HFFc6 (cell line): Measurements from ENCODE around the gene PRDM4. TPM values are rescaled to one million over a fixed set of nuclear protein-coding genes. Genes with fewer than 3 reads are reported as not detected.

ENCODE experiments used
- DNase-seq: peaks from one replicate; pipeline ENCODE4 v3.0.0-alpha.2; 2018
- H3K27ac Mint-ChIP-seq: 2 replicates; pipeline ENCODE4 v1.8.0; 2020; ENCODE audit warnings: mild to moderate bottlenecking, mixed read lengths
- H3K27me3 Mint-ChIP-seq: 2 replicates; pipeline ENCODE4 v1.8.0; 2021; ENCODE audit warnings: mild to moderate bottlenecking, moderate library complexity, mixed read lengths; ENCODE audit not compliant: insufficient read depth
- H3K36me3 Mint-ChIP-seq: 2 replicates; pipeline ENCODE4 v1.8.0; 2021; ENCODE audit warnings: low read depth, mixed read lengths
- H3K4me1 Mint-ChIP-seq: 2 replicates; pipeline ENCODE4 v1.8.0; 2020; ENCODE audit warnings: low read depth, mixed read lengths
- H3K4me3 Mint-ChIP-seq: 2 replicates; pipeline ENCODE4 v1.8.0; 2020; ENCODE audit warnings: mild to moderate bottlenecking, moderate library complexity, mixed read lengths
- H3K9me3 Mint-ChIP-seq: 2 replicates; pipeline ENCODE4 v1.8.0; 2020; ENCODE audit warnings: mild to moderate bottlenecking, mixed read lengths
- total RNA-seq, 6 experiments: library from RNA; stranded (reverse); fragmentation: NEBNext Ultra II Directional; extraction: Animal tissue kit (Norgen Biotek cat#: 25700); gene quantifications; 2 replicates in 1 of 6; 3 replicates in 5 of 6; pipeline ENCODE4 v1.2.3, GENCODE V29; 2021
- TF ChIP-seq, protein P1 (sequence below): fragments of 200-600 bp; sonication (generic); IDR thresholded peaks from 2 replicates; pipeline ENCODE4 v1.5.0; 2021; ENCODE audit warnings: antibody characterized with exemption, mild to moderate bottlenecking

The PRDM4 gene
- total RNA-seq, 6 experiments from 2014 or later: 23.2 to 26.3 (median 24.3) TPM

GRCh38 chr12:107798580-107798979, 37.6 kb upstream of the PRDM4 start:
- no peaks in the 10 kb centered on the region; the same call in 1 of the 2 replicates for H3K27me3 Mint-ChIP-seq

DNA sequence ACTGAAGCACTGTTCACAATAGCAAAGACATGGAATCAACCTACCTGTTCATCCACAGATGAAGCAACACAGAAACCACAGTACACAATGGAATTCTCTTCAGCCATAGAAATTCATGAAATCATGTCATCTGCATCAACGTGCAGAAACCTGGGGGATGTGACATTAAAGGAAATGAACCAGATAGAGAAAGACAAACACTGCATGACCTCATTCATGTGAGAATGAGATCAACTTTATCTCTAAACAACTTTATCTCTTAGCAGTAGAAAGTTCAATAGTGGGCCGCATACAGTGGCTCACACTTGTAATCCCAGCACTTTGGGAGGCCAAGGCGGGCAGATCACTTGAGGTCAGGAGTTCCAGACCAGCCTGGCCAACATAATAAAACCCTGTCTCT, 33.5 kb upstream of the PRDM4 start:
- Mint-ChIP-seq H3K9me3 (peaks cover 4% of the 10 kb centered on the region; the same call in 1 of the 2 replicates), H3K36me3 (no peaks in the 10 kb centered on the region), H3K4me3 (no peak overlapping the region), H3K4me1 (no peaks in the 10 kb centered on the region), H3K27me3 (no peaks in the 10 kb centered on the region; the same call in 1 of the 2 replicates), H3K27ac (no peak overlapping the region)
- no peak for DNase-seq
- TF ChIP-seq, protein P1, sequence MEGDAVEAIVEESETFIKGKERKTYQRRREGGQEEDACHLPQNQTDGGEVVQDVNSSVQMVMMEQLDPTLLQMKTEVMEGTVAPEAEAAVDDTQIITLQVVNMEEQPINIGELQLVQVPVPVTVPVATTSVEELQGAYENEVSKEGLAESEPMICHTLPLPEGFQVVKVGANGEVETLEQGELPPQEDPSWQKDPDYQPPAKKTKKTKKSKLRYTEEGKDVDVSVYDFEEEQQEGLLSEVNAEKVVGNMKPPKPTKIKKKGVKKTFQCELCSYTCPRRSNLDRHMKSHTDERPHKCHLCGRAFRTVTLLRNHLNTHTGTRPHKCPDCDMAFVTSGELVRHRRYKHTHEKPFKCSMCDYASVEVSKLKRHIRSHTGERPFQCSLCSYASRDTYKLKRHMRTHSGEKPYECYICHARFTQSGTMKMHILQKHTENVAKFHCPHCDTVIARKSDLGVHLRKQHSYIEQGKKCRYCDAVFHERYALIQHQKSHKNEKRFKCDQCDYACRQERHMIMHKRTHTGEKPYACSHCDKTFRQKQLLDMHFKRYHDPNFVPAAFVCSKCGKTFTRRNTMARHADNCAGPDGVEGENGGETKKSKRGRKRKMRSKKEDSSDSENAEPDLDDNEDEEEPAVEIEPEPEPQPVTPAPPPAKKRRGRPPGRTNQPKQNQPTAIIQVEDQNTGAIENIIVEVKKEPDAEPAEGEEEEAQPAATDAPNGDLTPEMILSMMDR: no peak

More at GRCh38 chr12:107798580-107798979, 37.6 kb upstream of the PRDM4 start:
- no peaks in the 10 kb centered on the region for H3K4me1 Mint-ChIP-seq
- no peak overlapping the region for H3K27ac Mint-ChIP-seq
- TF ChIP-seq, protein P1: no peak
- no peaks in the 10 kb centered on the region for H3K9me3 Mint-ChIP-seq
- H3K4me3 Mint-ChIP-seq: no peak overlapping the region
- DNase-seq: no peak
- H3K36me3 Mint-ChIP-seq: no peaks in the 10 kb centered on the region

GRCh38 chr12:107791465-107792089, 30.6 kb upstream of the PRDM4 start:
- H3K27ac Mint-ChIP-seq: no peak overlapping the region

DNA sequence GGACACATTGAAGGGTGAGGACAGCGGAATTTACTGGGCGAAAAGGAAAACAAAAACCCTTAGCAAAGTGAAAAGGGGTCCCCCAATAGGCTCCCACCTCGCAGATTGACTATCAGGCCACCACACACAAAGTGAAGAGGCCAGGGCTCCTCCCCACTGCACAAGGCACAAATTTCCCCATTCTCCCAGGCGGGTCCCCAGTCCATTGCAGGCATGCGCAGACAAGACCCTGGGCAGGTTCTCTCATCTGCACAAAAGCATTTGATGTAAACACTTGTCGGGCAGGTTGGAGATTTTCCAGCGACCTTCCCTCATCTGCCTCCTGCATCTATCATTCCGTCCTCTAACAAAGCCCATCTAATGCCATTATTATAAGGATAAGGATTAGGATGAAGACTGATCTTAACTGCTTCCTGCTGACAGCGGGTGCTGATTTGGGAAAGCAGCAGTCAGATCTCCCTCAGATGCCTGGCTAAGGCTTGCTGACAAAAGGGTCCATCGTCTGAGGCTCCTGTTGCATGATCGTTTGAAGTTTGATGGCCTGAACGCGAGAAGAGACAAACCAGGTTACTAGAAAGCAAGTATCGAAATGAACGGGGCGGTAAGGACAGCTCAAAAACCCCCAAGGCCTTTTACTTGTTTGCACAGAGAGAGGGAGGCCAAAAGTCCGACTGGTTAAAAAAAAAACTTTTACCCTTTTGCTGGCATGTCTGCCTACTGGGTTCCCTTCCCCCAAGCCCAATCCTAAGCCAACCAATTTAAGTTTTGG, 27.9 kb upstream of the PRDM4 start:
- Mint-ChIP-seq H3K9me3 (peaks cover 4% of the 10 kb centered on the region; the same call in 1 of the 2 replicates), H3K4me1 (no peaks in the 10 kb centered on the region), H3K4me3 (no peak overlapping the region), H3K27me3 (no peaks in the 10 kb centered on the region), H3K36me3 (no peaks in the 10 kb centered on the region), H3K27ac (no peak overlapping the region)
- TF ChIP-seq, protein P1: no peak
- no peak for DNase-seq

More at GRCh38 chr12:107791465-107792089, 30.6 kb upstream of the PRDM4 start:
- no peak for DNase-seq
- no peaks in the 10 kb centered on the region for H3K36me3 Mint-ChIP-seq
- peaks cover 4% of the 10 kb centered on the region; the same call in 1 of the 2 replicates for H3K9me3 Mint-ChIP-seq
- H3K4me3 Mint-ChIP-seq: no peak overlapping the region
- no peaks in the 10 kb centered on the region for H3K27me3 Mint-ChIP-seq
- no peaks in the 10 kb centered on the region for H3K4me1 Mint-ChIP-seq
- TF ChIP-seq, protein P1: no peak

- H3K9me3 Mint-ChIP-seq: peaks cover 4% of the 10 kb centered on the region; the same call in 1 of the 2 replicates
- DNase-seq: no peak
- H3K4me1 Mint-ChIP-seq: no peaks in the 10 kb centered on the region
- H3K27me3 Mint-ChIP-seq: no peaks in the 10 kb centered on the region
- H3K4me3 Mint-ChIP-seq: no peak overlapping the region
- H3K27ac Mint-ChIP-seq: no peak overlapping the region
- TF ChIP-seq, protein P1: no peak
- no peaks in the 10 kb centered on the region for H3K36me3 Mint-ChIP-seq
Observed at GRCh38 chr12:107788281-107788680, 27.3 kb upstream of the PRDM4 start.
